GM12874 (cell line): ENCODE measurements around the gene SLC6A2.

ENCODE experiments used
- TF ChIP-seq, protein P1 (sequence below): IDR thresholded peaks from 2 replicates; pipeline ENCODE4 v1.5.1; 2011; ENCODE audit warnings: low read depth, mild to moderate bottlenecking, control low read depth, low read length, moderate library complexity; ENCODE audit not compliant: insufficient read depth

Gene SLC6A2

DNA sequence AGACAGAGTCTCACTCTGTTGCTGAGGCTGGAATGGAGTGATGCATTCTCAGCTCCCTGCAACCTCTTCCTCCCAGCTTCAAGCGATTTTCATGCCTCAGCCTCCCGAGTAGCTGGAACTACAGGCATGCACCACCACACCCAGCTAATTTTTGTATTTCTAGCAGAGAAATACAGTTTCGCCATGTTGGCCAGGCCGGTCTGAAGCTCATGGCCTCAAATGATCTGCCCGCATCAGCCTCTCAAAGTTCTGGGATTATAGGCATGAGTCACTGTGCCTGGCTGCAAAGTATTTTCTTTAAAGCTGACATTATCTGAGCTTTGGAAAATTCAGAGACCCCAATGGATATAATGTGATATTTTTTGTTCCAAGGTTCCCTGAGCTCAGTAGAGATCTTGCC, 31.1 kb upstream of the SLC6A2 start:
- TF ChIP-seq, protein P1, sequence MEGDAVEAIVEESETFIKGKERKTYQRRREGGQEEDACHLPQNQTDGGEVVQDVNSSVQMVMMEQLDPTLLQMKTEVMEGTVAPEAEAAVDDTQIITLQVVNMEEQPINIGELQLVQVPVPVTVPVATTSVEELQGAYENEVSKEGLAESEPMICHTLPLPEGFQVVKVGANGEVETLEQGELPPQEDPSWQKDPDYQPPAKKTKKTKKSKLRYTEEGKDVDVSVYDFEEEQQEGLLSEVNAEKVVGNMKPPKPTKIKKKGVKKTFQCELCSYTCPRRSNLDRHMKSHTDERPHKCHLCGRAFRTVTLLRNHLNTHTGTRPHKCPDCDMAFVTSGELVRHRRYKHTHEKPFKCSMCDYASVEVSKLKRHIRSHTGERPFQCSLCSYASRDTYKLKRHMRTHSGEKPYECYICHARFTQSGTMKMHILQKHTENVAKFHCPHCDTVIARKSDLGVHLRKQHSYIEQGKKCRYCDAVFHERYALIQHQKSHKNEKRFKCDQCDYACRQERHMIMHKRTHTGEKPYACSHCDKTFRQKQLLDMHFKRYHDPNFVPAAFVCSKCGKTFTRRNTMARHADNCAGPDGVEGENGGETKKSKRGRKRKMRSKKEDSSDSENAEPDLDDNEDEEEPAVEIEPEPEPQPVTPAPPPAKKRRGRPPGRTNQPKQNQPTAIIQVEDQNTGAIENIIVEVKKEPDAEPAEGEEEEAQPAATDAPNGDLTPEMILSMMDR, result no peak

DNA sequence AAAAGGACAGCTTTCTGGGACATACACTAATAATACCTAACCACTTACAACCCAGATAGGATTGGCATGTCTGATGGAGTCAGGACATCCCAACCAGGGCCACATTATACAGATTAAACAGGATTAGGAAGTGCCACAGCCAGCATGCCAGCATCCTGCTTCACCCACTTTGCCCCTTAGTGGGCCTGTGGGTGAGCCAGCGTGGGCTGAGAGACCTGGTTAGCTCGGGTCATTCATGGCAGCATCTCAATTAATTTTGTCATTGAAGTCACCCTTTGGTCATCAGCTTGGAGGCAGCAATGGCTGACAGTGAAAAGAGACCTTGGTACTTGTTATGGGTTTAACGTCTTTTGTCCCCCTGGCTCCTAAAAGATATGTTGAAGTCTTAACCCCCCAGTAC, 29.9 kb upstream of the SLC6A2 start:
- TF ChIP-seq, protein P1, result no peak

DNA sequence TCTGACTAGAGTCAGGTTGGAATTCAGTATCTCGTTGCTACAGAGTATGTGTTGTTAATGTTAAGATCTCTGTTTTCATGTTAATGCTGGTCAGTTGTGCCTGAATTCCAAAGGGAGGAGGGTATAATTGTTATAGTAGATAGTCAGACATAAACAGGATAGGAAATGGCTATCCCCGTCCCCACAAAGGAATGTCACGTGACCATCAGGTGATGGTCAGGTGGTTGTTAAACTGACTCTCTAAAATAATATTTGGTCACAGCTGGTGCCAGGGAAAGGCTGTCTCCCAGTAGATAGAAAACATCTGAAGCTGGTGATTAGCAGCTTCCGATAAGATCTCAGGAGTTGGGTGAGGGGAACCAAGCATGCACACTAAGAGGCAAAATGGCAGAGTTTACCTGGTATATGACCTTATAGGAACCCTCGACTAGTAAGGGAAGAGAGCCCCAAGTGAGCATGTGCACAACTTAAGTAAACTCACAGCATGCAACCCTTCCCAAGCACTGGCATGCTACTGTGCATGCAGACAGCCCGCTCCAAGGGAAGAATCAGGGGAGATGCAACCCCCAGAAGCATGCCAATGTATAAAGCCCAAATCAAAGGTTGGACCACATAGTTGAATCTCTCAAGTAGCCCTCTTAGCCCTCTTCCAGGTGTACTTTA, 27.4 kb upstream of the SLC6A2 start:
- TF ChIP-seq, protein P1, result no peak

DNA sequence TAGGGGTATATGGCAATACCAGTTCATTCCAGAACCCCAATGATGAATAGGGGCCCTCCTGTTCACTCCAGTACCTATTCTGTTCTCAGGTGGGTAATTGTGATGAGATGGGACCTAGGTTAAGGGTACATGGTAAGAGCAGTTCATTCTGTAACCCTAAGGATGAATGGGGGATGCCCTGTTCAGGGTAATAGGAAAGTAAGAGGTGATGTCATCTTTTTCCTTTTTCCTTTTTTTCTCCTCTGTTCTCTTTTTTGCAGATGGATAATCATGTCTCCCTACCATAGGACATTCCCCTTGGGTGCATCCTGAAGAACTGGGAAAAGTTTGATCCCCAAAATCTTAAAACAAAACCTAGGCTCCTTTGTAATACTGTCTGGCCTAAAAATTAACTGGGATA, 25.0 kb upstream of the SLC6A2 start:
- TF ChIP-seq, protein P1, result no peak

DNA sequence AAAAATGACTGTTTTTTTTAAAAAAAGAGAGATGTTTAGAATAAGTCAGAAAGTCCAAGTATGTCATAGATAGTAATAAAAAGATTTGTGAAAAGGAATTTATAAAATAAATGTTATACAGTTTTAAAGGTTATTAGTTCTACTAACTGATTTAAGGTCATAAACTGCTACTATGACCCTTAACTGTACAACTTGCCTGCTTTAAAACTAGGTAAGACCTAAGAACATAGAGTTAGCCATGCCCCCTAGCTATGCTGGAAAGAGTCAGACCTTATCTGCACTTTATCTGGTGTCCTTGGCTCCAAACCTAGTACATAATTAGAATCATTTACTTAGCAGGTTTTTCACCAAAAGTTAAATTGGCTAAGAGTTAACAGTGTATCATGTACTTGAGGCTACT, 23.5 kb upstream of the SLC6A2 start:
- TF ChIP-seq, protein P1, result no peak

DNA sequence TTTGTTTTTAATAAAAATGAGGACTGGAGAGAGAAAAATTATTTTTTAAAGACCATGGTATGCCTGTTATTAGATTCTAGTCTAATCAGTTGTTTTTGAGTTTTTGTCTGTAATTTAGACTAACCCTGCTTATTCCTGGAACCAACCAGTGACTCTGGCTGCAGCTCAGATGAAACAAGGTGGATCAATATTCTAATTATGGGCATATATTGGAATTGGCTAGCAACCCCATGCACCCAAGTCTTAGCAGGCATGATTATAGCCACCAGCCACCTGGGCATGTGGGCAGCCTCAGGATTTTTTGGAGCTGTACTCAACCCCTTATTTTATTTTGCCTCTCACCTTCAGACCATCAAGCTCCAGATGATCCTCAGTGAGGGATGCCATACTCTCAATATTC, 21.6 kb upstream of the SLC6A2 start:
- TF ChIP-seq, protein P1, result no peak

DNA sequence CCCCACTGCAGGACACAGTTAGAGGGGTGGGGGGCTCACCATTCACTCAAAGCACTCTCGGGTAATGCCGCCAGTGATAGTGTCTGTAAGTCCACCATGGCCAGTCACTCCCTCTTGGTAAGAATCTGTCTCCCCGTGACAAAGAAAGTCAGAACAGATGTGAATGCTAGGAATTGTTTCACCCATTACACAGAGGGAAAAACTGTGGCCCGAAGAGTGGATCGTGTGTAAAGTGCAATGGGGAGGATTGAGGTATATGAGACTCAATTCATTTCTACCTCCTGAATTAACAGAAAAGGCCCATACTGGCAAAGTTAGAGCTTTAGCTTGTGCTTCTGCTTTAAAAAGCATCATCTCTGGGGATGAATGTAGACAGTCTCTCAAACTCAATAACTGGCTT, 17.5 kb upstream of the SLC6A2 start:
- TF ChIP-seq, protein P1, result no peak
